ENCODE results near the gene PREX1.

DNA sequence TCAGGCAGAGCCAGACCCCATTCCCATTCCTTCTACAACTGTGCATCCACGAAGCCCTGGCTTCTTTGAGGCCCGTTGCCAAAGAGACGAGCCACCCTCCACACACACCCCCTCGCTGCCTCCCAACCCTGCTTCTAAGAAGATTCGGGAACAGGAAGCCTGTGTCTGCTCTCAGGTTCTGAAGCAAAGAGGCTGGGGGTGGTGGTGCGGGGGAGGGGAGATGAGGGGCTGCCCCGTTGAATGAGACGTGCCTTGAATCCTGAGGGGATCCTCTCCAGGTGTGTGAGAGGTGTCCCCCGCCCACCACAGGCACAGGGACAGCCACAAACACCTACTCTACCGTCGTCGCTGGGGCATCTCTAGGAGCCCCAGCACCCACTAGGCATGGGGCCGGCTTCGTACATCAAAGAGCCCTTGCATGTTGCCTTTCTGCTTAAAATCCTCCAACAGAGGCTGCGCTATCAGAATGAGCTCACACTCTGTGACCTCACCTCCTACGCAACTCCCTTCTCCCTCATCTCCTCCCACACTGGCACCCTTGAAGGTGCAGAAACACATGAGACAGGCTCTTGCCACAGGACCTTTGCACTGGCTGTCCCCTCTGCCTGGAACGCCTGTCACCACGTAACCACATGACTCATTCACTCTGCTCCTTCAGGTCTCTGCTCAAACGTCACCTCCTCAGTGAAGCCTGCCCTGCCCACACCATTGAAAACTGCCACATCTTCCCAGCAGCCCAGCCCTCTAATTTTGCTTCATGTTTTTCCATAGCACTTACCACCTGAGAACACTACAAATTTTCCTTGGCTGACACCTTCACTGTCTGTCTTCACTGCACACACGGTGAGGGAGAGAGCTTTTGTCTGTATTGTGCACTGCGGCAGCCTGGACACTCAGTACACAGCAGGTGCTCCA, 58.5 kb downstream of the PREX1 start:
- no peak for TF ChIP-seq BHLHE40 (IDR thresholded peaks at IDR 0.05; ENCODE audit: low read depth, low read length)
- no peak for TF ChIP-seq CTCF (conservative IDR thresholded peaks at IDR 0.05; ENCODE audit: low read depth, low read length)
- TF ChIP-seq RCOR1 (IDR thresholded peaks at IDR 0.05; ENCODE audit: insufficient replicate concordance, low read length): no peak
- TF ChIP-seq SMC3 (IDR thresholded peaks at IDR 0.05; ENCODE audit: low read depth, low read length): no peak
- no peak for TF ChIP-seq POLR2A (IDR thresholded peaks at IDR 0.05; ENCODE audit: low read depth, low read length)
- TF ChIP-seq RFX5 (IDR thresholded peaks at IDR 0.05; ENCODE audit: low read depth, low read length): no peak
- TF ChIP-seq, protein P1, sequence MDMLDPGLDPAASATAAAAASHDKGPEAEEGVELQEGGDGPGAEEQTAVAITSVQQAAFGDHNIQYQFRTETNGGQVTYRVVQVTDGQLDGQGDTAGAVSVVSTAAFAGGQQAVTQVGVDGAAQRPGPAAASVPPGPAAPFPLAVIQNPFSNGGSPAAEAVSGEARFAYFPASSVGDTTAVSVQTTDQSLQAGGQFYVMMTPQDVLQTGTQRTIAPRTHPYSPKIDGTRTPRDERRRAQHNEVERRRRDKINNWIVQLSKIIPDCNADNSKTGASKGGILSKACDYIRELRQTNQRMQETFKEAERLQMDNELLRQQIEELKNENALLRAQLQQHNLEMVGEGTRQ (IDR thresholded peaks at IDR 0.05; ENCODE audit: low read depth, low read length): no peak
- TF ChIP-seq FOS (IDR thresholded peaks at IDR 0.05; ENCODE audit: low read depth, low read length): no peak
- TF ChIP-seq ELK1 (IDR thresholded peaks at IDR 0.05; ENCODE audit: borderline replicate concordance, low read depth, low read length): no peak
